Activated CD4-positive, CD25-positive, alpha-beta regulatory T cell treated with anti-CD3 and anti-CD28 coated beads, Interleukin-2, amount 50 U/mL, for 24 hours (primary cell): ENCODE results near the gene PPP1R12C.
"Not testable (repeated sequence)": the region's sequence is repeated elsewhere in the genome, so short reads cannot be mapped to it uniquely, and the experiment has no call there.

Experiments used
- ATAC-seq, 2 donors: fragments of 150-1000 bp; cut with Tn5 transposase; one replicate each; pipeline ENCODE4 v1.10.0; 2021; ENCODE audit warnings: mild to moderate bottlenecking in 1 of 2, moderate library complexity in 1 of 2

PPP1R12C gene

DNA sequence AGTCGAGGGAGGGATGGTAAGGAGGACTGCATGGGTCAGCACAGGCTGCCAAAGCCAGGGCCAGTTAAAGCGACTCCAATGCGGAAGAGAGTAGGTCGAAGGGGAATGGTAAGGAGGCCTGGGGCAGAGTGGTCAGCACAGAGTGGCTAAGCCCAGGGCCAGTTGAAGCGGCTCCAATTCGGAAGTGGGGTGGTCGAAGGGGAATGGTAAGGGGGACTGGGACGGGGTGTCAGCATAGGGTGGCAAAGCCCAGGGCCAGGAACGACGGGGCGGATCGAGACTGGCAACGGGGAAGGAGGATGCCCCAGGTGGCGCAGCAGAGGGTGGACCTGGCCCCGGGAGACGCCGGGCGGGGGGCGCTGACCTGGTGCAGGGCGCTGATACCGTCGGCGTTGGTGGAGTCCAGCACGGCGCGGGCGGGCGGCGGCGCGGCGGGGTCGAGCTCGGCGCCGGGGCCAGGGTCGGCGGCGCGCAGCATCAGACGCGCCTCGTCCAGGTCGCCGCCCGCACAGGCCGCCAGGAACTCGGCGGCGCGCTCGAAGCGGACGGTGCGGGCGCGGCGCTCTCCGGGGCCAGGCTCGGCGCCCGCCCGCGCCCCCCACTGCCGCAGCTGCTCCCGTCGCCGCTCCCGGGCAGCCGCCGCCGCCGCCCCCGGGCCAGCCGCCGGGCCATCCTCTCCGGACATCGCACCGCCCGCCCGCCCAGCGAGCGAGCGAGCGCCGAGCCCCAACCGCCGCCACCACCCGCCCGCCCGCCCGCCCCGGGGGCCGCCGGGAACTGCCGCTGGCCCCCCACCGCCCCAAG lies at the start of gene PPP1R12C:
Gene PPP1R12C (minus strand): TSS at position 779 of the 804 bp plus-strand sequence. CDS start 94 bp downstream, at position 685.
- peak; percentile 2 to 8 for ATAC-seq

DNA sequence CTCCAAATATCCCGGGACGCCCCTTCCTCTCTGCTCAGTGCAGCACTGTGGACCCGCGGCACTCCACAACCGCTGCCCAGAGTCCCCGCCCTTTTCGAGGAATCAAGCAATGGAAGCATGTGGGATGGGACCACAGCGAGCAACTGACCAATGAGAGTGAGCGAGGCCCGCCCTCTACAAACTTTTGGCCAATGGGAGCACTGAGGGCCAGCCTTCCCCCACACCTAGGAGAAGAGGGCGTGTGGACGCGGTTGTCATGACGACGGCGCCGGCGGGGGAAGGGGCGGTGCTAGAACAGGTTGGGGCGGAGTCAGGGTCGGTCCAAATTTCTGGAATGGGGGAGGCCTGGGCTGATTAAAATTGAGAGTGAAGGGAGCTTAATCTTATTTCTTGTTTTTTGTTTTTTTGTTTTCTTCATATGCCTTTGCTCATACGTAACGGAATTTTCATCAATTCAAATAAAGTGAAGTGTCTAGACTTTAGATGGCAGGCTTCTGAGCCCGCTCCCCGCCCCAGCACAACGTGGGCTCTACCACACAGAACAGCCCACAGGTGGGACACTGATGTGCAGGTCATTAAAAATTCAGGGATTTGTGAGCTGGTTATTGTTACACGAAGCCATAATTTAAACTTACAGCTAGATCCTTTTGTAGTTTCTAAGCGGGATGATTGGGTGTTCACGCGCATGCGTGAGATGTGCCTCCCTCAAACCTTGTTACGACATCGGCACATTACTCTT lies 49.3 kb upstream of the PPP1R12C start, which contains the start of gene DNAAF3:
Gene DNAAF3 (minus strand): TSS at position 84 of the 739 bp plus-strand sequence. CDS start 200 bp downstream, outside the sequence.
- peak; percentile 77 to 82 for ATAC-seq

- peak; percentile 57 to 75 for ATAC-seq
Measured at GRCh38 chr19:55165952-55166529, 48.6 kb upstream of the PPP1R12C start.

GRCh38 chr19:55161571-55162322 lies 44.3 kb upstream of the PPP1R12C start:
- no peak for ATAC-seq

- no peak for ATAC-seq
Measured at GRCh38 chr19:55160986-55161365, 43.5 kb upstream of the PPP1R12C start.

DNA sequence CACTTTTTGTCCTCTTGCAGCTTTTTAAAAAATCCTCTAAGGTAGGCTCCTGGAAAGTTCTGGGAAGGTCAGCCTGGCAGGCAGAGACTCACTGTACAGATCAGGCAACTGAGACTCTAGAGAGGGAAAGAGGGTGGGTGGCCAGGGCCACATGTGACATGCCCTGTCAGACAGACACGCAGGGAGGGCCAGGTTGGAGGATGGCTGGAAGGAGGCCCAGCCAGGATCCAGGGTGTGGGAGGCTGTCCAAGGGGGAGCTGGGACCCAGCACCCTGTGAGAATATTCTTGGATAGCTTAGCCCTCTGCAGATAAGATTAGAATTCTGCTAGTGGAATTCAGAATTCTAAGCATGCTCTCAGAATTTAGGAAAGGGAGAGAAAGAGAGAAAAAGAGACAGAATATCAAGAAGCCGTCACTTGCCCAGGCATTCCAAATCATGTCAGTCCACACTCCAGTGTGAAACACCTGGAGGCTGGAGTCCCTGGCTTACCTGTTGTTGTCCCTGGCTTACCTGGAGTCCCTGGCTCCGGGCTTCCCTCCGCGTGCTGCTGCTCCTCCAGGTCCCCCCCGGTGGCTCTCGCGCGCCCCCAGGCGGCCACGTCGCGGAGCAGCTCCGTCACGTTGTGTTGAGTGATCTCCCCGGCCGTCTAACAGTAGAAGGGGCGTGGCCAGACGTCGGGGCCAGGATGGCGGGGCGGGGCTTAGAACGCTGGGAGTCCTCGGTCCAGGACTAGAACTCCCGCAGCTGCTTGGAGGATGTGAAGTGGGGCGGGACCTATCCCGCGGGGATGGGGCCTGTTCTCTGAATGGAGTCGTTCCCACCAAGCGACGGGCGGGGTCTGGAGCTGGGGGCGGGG lies 42.9 kb upstream of the PPP1R12C start:
- peak; percentile 89 to 94 for ATAC-seq

- no peak for ATAC-seq
Measured at GRCh38 chr19:55158848-55159749, 41.7 kb upstream of the PPP1R12C start.

DNA sequence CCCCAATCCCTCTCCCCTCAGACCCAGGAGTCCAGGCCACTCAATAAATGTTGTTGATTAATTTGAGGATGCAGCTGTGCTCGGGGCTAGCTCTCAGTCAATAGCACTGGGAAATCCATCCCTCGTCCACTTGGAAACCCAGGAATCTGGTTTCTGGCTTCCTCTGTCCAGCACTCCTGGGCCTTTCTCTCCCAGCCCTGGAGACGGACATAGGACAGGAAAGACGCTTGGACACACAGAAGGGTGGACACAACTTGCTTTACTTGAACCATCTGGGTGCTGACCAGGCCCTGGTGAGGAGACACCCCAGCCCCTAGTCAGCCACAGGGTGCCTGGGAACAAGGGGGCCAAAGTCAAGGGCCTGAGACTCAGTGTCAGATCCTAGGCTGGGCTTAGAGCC lies 41.0 kb upstream of the PPP1R12C start:
- ATAC-seq: no peak

DNA sequence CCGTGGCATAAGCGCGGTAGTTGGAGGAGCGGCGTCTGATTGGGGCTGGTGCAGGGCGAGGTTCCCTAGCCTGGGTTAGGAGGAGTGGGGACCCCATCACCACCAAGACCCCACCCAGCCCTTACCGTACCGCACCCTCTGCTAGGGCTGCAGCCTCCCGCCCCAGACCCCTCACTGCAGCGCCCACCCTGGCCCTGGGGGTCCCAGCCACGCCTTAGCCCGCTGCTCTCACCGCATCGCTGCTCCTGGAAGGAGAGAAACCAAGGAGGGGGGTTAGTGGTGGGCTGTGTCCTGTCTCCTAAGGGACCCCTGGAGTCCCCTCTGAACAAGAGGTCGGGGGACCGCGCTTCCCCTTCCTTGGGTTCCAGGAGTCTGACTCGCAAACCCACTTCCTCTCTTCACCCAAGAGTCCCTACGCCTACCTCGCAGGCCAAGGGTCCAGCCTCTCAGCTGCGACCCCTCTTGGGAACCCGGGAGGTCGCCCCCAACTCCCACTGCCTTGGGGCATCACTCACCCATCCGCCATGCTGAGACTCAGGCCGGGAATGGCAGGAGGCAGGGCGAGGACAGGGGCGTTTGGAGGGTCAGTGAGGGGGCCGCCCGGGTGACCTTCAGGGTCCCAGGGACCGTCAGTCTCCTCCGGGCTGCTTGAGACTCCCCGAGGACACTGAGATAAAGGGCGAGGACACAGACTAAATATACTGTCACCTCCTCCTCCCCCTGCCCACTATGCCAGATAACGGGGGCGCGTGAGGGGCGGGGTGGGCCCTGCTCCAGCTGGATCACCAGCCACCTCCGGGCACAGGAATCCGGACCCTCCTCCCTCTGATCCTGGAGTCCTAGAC lies 39.8 kb upstream of the PPP1R12C start, which contains the start of gene TNNI3:
Gene TNNI3 (minus strand): TSS at position 669 of the 845 bp plus-strand sequence. CDS start 143 bp downstream, at position 526.
- ATAC-seq: no peak

GRCh38 chr19:55156202-55157063 lies 39.0 kb upstream of the PPP1R12C start:
- ATAC-seq: no peak

- not testable (repeated sequence) for ATAC-seq
Measured at GRCh38 chr19:55155784-55156183, 38.3 kb upstream of the PPP1R12C start.

GRCh38 chr19:55153652-55154264 lies 36.3 kb upstream of the PPP1R12C start:
- ATAC-seq: no peak

GRCh38 chr19:55152017-55152416 lies 34.6 kb upstream of the PPP1R12C start:
- peak in 1 of 2 donors; percentile 53 for ATAC-seq

- no peak for ATAC-seq
Measured at GRCh38 chr19:55149078-55150003, 31.9 kb upstream of the PPP1R12C start, which contains the start of gene TNNT1. Gene TNNT1 (minus strand): TSS chr19:55149206. CDS start chr19:55147157, 2,049 bp downstream.

GRCh38 chr19:55147545-55148251 lies 30.3 kb upstream of the PPP1R12C start:
- ATAC-seq: no peak

DNA sequence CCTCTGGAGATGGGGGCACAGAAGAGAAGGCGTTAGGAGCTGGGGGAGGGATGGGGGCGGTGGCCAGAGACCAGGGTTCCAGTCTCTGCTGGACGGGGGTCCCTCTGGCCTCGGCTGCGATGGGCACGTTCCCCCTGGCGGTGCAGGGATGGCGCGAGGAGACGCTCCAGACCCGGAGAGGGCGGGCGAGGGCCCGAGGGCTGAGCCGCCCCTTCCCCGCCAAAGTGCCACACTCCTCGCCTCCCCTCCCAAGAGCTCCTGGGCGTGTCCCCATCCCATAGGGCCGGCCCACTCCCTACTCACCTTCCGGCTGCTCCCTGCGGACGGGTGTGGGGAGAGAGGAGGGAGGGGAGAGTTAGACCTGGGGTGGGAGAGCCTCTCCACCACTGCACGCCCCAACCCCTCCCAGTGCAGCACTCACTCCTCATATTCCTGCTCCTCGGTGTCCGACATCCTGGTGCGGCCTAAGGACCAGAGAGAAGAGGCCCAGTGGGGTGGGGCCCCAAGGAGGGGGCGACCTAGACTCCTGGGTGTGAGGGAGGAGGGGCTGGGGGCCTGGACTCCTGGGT lies 29.4 kb upstream of the PPP1R12C start:
- ATAC-seq: no peak
